HG02885 (cell line): ENCODE results near the gene MVD.

ENCODE experiments used
- ATAC-seq: cut with Tn5 transposase; IDR thresholded peaks from one replicate; pipeline ENCODE4 v1.9.1; 2021; ENCODE audit warnings: mild to moderate bottlenecking; ENCODE audit not compliant: unreplicated experiment, poor library complexity

MVD gene

GRCh38 chr16:88631384-88631783 lies 31.5 kb downstream of the MVD start:
- no peak for ATAC-seq

- no peak for ATAC-seq
These were observed 31.9 kb downstream of the MVD start for GRCh38 chr16:88630941-88631340.

DNA sequence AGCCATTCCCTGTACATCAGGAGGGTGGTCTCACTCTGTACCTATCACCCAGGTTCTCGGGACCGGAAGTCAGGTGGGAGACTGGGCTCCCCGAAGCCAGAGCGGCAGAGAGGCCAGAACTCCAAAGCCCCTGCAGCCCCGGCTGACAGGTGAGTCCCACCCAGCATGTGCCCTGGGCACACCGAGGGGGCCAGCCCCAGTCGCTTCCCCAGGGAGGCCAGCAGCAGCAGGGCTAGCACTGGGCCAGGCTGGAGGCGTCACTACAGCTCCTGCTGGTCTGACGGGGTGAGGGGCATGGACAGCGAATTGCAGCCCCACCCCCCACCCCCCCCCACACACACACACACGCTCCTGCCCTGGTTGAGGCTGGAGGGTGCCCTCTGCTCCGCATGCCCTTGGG lies 32.5 kb downstream of the MVD start:
- no peak for ATAC-seq

- no peak for ATAC-seq
These were observed 33.1 kb downstream of the MVD start for GRCh38 chr16:88629835-88630234.

GRCh38 chr16:88628512-88628974 lies 34.3 kb downstream of the MVD start:
- ATAC-seq = no peak

DNA sequence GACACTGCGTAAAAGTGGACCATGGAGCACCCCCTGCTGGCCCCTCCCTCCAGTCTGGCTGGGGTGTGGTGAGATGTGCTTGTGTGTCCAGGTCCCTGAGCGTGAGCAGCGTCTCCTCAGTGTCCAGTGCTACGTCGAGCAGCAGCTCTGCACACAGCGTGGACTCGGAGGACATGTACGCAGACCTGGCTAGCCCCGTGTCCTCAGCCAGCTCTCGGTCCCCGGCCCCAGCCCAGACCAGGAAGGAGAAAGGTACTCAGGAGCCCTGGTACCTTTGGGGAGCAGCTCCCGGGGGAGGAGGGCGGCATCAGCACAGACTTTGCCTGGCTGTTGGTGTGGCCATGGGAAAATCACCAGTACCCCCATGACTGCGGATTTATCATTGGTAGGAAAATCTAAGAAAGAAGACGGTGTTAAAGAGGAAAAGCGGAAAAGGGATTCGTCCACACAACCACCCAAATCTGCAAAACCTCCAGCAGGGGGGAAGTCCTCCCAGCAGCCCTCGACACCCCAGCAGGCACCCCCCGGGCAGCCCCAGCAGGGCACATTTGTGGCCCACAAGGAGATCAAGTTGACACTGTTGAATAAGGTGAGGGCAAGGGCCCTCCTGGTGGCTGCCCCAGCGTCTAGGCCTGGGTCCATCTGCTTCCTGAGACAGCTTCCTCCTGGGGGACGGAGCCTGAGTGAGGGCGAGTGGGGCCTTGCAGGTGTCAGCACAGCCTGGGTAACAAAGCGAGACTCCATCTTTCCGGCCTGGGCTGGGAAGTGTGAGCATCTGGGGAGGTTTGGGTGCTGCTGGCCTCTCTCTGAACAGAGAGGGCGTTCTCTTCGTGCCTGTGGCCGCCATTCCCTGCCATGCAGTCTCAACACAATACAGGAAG lies 35.1 kb downstream of the MVD start:
- ATAC-seq = no peak

DNA sequence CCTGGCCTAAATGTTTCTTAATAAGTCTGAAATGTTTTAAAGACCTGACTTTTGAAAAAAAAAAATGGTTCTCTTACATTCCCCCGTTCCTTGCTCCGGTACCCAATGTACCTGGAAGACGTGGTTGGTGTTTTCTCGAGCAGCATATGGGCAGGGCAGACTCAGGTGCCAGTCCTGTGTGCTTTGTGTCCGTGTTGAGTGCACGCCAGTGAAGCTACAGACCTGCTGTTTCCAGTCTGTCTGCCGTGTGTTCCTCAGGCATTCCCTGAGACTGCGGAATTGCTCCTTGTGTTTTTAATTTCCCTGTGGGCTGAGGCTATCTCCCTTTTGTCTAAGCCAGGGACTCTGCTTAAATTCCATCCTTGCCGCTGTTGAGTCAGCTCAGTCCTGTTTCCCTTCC lies 36.2 kb downstream of the MVD start:
- ATAC-seq = no peak

DNA sequence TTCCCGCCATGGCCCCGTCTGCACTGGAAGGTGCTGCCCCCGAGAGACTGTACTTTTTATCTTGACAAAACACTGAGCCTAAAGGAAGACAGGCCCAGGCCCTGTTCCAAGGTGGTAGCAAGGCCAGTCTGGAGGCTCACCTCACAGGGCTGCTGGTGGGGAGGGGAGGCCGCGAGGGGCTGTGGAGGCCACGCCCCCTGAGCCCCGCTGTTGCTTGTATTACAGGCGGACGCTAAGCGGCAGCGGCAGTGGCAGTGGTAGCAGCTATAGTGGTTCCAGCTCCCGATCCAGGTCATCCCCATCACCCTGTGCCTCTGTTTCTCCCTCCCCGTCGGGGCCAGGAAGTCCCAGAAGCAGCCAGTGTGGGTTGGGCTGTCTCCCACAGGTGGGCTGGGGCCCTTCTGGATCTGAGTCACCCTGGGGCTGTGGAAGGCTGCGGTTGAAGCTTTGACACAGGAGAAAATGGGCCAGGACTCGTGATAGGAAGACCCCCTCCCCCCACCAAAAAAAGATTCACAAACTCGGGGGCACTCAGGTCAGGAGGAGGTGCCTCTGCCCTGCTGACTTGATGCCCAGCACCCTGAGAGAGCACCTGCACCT lies 37.8 kb downstream of the MVD start:
- ATAC-seq = no peak

DNA sequence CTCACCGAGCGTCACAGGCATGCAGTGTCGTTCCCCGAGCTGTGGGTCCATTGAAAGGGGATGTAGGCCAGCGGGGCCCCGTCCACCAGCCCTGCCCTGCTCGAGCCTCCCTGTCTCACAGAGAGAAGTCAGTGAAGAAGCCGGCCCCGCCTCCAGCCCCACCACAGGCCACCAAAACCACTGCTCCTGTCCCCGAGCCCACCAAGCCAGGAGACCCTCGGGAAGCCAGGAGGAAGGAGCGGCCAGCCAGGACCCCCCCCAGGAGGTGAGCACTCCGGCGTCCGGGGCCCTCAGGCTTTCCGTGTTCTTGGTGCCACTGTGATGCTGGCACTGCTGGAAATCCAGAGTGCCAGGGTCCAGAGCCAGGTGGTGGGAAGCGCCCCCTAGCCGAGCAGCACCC lies 38.4 kb downstream of the MVD start:
- ATAC-seq = no peak

DNA sequence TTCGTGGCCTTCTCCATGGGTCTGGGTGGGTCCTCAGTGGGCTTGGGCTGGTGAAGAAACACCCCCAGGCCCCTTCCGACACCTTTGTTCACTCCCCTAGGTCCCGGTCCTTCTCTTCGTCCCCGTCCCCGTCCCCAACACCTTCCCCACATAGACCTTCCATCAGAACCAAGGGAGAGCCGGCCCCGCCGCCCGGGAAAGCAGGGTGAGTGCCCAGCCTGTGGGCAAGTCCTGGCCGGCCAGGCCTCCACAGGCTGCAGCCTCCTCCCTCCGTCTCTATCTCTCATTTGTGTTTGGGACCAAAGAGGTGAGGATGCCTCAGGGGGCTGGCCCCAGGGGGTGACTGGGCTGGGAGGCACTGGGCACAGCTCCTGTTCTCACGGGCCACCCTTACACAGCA lies 39.0 kb downstream of the MVD start:
- ATAC-seq = no peak

GRCh38 chr16:88622866-88623265 lies 40.0 kb downstream of the MVD start:
- no peak for ATAC-seq

- no peak for ATAC-seq
These were observed 40.8 kb downstream of the MVD start for GRCh38 chr16:88622125-88622524.

DNA sequence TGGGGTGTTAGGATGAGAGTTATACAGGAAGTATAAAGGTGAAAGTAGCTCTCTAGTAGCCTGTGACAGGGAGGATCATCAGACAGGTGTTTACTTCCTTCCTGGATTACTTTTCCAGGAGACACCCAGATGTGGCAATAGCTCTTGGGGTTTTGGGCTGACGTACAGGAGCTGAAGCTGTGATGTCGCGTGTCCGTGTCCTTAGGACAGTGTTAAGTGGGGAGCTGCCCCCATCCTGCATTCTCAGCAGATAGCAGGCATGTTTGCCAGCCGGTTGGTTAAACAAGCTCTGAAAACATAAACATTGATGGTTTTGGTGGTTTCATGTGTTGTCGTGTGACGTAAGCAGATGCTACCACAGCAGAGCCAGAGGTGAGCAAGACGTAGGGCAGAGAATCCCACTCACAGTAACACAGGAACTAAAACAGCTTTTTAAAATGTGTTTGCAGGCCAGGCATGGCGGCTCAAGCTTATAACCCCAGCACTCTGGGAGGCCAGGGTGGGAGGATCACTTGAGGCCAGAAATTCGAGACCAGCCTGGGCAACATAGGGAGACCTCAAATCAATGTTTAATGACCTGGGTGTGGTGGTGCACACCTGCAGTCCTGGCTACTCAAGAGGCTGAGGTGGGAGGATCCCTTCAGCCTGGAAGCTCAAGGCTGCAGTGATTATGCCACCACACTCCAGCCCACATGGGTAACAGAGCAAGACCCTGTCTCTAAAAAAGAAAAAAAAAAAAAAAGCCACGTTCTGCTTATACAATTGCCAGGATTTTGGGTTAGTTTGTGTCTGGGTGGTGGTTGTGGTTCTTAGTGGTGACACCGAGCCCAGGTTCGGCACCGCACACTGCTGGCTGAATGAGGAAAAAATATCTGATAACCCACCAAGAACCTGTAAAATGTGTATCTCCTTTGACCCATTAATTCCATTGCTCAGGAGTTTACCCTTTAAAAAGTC lies 42.8 kb downstream of the MVD start:
- no peak for ATAC-seq

DNA sequence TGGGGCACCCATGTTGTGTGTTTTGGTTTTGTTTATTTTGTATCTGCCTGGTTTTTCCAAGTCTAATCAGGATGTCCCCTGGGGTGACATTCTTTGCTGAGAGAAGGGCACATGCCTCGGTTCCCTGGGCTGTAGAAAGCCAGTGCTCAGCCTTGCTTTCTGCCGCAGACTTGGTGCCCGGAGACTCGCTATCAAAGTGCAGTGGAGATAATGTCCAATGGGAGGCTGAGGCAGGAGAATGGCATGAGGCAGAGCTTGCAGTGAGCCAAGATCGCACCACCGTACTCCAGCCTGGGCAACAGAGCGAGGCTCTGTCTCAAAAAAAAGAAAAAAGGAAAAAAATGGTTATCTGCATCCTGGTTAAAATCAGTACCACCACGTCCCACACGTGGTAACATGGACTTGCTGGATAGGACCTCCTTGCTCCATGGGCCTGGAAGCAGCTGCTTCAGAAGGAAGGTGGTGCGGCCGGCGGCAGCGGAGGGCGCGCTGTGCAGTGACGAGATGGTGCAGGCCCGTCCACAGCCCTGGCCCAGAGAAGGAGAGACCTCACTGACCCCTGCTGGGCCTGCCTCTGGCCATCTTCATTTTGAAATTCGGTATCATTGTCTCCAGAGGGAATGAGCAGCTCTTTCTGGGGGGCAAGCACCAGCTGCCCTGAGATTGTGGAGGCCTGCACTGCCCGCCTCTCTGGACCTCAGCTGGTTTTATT lies 43.8 kb downstream of the MVD start:
- ATAC-seq = no peak

- ATAC-seq = no peak
These were observed 44.5 kb downstream of the MVD start for GRCh38 chr16:88618182-88618955.

GRCh38 chr16:88617268-88618031 lies 45.4 kb downstream of the MVD start:
- no peak for ATAC-seq

DNA sequence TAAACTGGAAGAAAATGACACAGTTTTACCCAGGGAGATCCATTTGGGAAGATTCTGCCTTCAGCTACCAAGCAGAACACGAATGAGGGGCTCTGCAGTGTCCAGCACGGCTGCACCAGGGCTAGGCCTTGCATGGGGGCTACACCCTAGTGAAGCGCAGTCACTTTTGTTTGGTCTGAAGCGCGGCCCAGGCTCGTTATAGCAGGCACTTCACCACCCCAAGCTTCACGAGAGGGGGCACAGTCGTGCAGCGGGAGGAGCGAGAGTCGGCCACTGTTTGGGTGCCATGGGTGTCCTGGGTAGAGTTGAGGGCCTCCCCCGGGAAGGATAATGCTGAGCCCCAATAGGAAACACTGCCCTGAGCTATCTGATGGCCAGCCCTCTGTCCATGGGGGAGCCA lies 46.2 kb downstream of the MVD start:
- no peak for ATAC-seq

GRCh38 chr16:88616320-88616719 lies 46.6 kb downstream of the MVD start:
- no peak for ATAC-seq
